Erythroblast (primary cell): ENCODE results near the gene MBP.

Experiments
- GATA1 ChIP-seq: IDR thresholded peaks from 2 replicates; pipeline ENCODE4 v1.6.1; 2011; ENCODE audit warnings: low read depth, mild to moderate bottlenecking, control low read depth, low read length, moderate library complexity
- POLR2A ChIP-seq: IDR thresholded peaks from 2 replicates; pipeline ENCODE4 v1.6.1; 2011; ENCODE audit warnings: mild to moderate bottlenecking, low read length

DNA sequence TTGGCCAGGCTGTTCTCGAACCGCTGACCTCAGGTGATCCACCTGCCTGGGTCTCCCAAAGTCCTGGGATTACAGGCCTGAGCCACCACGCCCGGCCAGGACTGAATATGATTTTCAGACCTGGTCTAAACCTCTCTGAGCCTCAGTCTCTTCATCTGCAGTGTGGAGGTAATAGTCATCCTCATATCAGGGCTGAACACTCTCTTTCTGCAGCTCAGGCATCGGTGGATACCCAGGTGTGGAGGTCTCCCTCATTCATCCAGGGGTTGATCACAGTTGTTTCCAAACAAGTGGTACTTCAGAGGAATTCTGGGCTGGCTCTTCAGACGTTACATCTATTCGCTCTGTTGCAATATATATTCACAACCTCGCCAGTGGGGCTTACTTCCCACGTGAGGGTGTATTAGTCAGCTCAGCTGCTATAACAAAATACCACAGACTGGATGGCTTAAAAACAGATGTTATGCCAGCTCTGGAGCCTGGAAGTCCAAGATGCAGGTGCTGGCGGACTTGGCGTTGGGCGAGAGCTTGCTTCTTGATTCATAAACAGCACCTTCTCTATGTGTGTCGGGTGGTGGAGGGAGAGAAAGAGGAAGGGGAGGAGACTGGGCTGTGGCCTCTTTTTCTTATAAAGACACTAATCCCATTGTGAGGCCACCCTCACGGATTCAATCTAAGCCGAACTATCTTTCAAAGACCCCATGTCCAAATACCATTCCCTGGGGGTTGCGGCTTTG lies 2.9 kb upstream of the MBP start:
- TF ChIP-seq POLR2A (no peak), GATA1 (no peak)
